ENCODE measurements around the gene CNTN1. TPM values are rescaled to one million over a fixed set of nuclear protein-coding genes. Genes with fewer than 3 reads are reported as not detected.

The CNTN1 gene
- total and polyA plus RNA-seq, 2 of the 13 experiments (the other 11 are each of a cell fraction or from before 2014, with no cell fraction given) = 0.01 to 0.07 TPM

DNA sequence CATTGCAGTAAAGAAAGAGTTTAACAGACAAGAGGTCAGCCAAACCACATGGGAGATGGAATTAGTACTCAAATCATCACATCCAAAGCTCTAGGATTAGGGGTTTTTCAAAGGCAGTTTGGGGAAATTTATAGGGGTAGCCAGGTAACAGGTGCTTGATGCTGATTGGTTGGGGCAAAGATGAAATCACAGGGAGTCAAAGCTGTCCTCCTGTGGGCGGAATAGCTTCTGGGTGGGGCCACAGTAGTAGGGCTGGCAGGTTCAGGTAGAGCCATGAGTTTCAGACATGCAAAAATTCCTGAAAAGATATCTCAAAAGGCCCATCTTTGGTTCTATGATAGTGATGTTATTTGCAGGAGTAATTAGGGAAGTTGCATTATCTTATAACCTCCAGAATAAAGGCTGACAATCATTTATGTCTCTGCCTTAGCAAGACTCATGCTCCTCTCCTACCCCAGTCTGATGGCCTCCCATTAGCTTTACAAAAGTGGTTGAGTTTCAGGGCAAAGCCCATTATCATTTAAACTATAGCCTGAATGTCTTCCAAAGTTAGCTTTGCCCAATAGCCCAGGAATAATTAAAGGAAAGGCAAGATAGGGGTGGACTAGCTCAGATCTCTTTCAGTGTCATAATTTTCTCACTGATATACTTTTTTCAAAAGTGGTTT is 42.1 kb upstream of the CNTN1 start (continued):
- TF ChIP-seq CCDC6 (CRISPR knock-in tag; IDR thresholded peaks at IDR 0.05) = no peak
- no peak for TF ChIP-seq IRF9 (CRISPR knock-in tag; IDR thresholded peaks at IDR 0.05; ENCODE audit: borderline replicate concordance)
- no peak for TF ChIP-seq MBD4 (IDR thresholded peaks at IDR 0.05; ENCODE audit: borderline replicate concordance, low read length)
- TF ChIP-seq HDAC1 (CRISPR knock-in tag; IDR thresholded peaks at IDR 0.05) = no peak
- no peak for TF ChIP-seq JUNB (CRISPR knock-in tag; IDR thresholded peaks at IDR 0.05; ENCODE audit: borderline replicate concordance)

GRCh38 chr12:40655451-40655850 is 36.8 kb upstream of the CNTN1 start:
- peaks cover 27% of the 10 kb centered on the region for H3K9me3 ChIP-seq (ENCODE audit: low read length)
- no peaks in the 10 kb centered on the region for H3K4me1 ChIP-seq (ENCODE audit: insufficient read depth, low read length)
- in situ Hi-C loops (cut with HindIII; ENCODE audit: extremely low pct_ligation_motif_present, low pct_unique_long_range_greater_than_20kb) (no loop called here), intact Hi-C loops (cut with micrococcal nuclease; ENCODE audit: unreplicated experiment) (no loop called here)
- no peak overlapping the region for H2AFZ ChIP-seq (ENCODE audit: low read length)
- FAIRE-seq = no peak
- H3K4me3 ChIP-seq (replicated peaks in 1 of 3; ENCODE audit: insufficient read depth in 1 of 3, low read depth in 2 of 3, low read length in 3 of 3) = no peak overlapping the region
- TF ChIP-seq, protein P1, sequence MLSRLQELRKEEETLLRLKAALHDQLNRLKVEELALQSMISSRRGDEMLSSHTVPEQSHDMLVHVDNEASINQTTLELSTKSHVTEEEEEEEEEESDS (CRISPR knock-in tag; IDR thresholded peaks at IDR 0.05; ENCODE audit: borderline replicate concordance) = no peak
- TF ChIP-seq NFRKB (IDR thresholded peaks at IDR 0.05) (no peak), SMARCE1 (IDR thresholded peaks at IDR 0.05; ENCODE audit: borderline replicate concordance) (no peak), NFKB2 (CRISPR knock-in tag; IDR thresholded peaks at IDR 0.05; ENCODE audit: borderline replicate concordance) (no peak), ZNF549 (CRISPR knock-in tag; IDR thresholded peaks at IDR 0.05) (no peak), KLF16 (CRISPR knock-in tag; IDR thresholded peaks at IDR 0.05) (no peak), ZNF510 (CRISPR knock-in tag; IDR thresholded peaks at IDR 0.05; ENCODE audit: low read depth) (no peak), ZNF782 (CRISPR knock-in tag; IDR thresholded peaks at IDR 0.05; ENCODE audit: borderline replicate concordance) (no peak), RBM22 (optimal IDR thresholded peaks at IDR 0.05; ENCODE audit: low read length) (no peak)
- TF ChIP-seq, protein P2, sequence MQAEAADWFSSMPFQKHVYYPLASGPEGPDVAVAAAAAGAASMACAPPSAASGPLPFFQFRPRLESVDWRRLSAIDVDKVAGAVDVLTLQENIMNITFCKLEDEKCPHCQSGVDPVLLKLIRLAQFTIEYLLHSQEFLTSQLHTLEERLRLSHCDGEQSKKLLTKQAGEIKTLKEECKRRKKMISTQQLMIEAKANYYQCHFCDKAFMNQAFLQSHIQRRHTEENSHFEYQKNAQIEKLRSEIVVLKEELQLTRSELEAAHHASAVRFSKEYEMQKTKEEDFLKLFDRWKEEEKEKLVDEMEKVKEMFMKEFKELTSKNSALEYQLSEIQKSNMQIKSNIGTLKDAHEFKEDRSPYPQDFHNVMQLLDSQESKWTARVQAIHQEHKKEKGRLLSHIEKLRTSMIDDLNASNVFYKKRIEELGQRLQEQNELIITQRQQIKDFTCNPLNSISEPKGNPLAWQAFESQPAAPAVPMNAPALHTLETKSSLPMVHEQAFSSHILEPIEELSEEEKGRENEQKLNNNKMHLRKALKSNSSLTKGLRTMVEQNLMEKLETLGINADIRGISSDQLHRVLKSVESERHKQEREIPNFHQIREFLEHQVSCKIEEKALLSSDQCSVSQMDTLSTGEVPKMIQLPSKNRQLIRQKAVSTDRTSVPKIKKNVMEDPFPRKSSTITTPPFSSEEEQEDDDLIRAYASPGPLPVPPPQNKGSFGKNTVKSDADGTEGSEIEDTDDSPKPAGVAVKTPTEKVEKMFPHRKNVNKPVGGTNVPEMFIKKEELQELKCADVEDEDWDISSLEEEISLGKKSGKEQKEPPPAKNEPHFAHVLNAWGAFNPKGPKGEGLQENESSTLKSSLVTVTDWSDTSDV (CRISPR knock-in tag; IDR thresholded peaks at IDR 0.05) = no peak
- H3K79me2 ChIP-seq (ENCODE audit: insufficient read depth, low read length) = no peaks in the 10 kb centered on the region
- ChIA-PET POLR2A (no interaction called here), CTCF (ENCODE audit: low intra/inter-chr PET ratio, low total read pairs) (no interaction called here)
- no peaks in the 10 kb centered on the region for H3K27me3 ChIP-seq (ENCODE audit: control insufficient read depth in 1 of 2, insufficient read depth in 2 of 2, low read length in 2 of 2)
- DNase-seq (ENCODE audit: low spot score) = no peak
- no peak overlapping the region for H3K27ac ChIP-seq (ENCODE audit: extremely low read length, insufficient read depth, low read length)
- H3K36me3 ChIP-seq (replicated peaks in 1 of 2; ENCODE audit: control insufficient read depth in 1 of 2, insufficient read depth in 2 of 2, low read length in 2 of 2) = no peaks in the 10 kb centered on the region
- 0% methylated on average over 1 of the region's 1 CpG for WGBS (ENCODE audit: low lambda C conversion rate)
- BruUV-seq (replicated peaks) = no TSS peak
- no peak overlapping the region for H3K4me2 ChIP-seq (ENCODE audit: low read depth, low read length)
- ATAC-seq = no peak
- no peak overlapping the region for H3K9ac ChIP-seq (ENCODE audit: insufficient read depth, low read depth, low read length)
- H4K20me1 ChIP-seq (ENCODE audit: insufficient read depth, low read length) = no peaks in the 10 kb centered on the region

Data from HepG2 (cell line).